ENCODE measurements around the gene MYCBP.

Gene MYCBP

GRCh38 chr1:38820860-38821259 lies 52.3 kb downstream of the MYCBP start:
- no peak for DNase-seq (ENCODE audit: low read depth)

- no peak for DNase-seq (ENCODE audit: low read depth)
Measured at GRCh38 chr1:38819516-38819915, 53.6 kb downstream of the MYCBP start.

- DNase-seq (ENCODE audit: low read depth): no peak
Measured at GRCh38 chr1:38819040-38819439, 54.1 kb downstream of the MYCBP start.

- no peak for DNase-seq (ENCODE audit: low read depth)
Measured at GRCh38 chr1:38818175-38818976, 54.8 kb downstream of the MYCBP start.

GRCh38 chr1:38817267-38818174 lies 55.6 kb downstream of the MYCBP start:
- no peak for DNase-seq (ENCODE audit: low read depth)

- DNase-seq (ENCODE audit: low read depth): no peak
Measured at GRCh38 chr1:38815903-38816627, 57.1 kb downstream of the MYCBP start.

GRCh38 chr1:38814984-38815464 lies 58.1 kb downstream of the MYCBP start:
- DNase-seq (ENCODE audit: low read depth): no peak

- DNase-seq (ENCODE audit: low read depth): no peak
Measured at GRCh38 chr1:38814444-38814983, 58.6 kb downstream of the MYCBP start.

- DNase-seq (ENCODE audit: low read depth): no peak
Measured at GRCh38 chr1:38812981-38813380, 60.2 kb downstream of the MYCBP start.
